SK-N-SH (cell line): ENCODE data around the gene KCNK4.

Source experiments
- CTCF ChIP-seq: fragments of 200-600 bp; sonication (generic); IDR thresholded peaks from 2 replicates; pipeline ENCODE4 v1.6.1; 2017; ENCODE audit warnings: antibody characterized with exemption, mild to moderate bottlenecking, moderate library complexity
- YY1 ChIP-seq: IDR thresholded peaks from 2 replicates; pipeline ENCODE4 v1.4.0; 2012; ENCODE audit warnings: low read depth, mild to moderate bottlenecking

GRCh38 chr11:64321026-64321425 lies 29.9 kb downstream of the KCNK4 start:
- TF ChIP-seq CTCF (no peak), YY1 (no peak)
